Measurements from ENCODE around the gene PHETA1.
"Not testable (repeated sequence)": the region's sequence is repeated elsewhere in the genome, so short reads cannot be mapped to it uniquely, and the experiment has no call there.

PHETA1 gene

DNA sequence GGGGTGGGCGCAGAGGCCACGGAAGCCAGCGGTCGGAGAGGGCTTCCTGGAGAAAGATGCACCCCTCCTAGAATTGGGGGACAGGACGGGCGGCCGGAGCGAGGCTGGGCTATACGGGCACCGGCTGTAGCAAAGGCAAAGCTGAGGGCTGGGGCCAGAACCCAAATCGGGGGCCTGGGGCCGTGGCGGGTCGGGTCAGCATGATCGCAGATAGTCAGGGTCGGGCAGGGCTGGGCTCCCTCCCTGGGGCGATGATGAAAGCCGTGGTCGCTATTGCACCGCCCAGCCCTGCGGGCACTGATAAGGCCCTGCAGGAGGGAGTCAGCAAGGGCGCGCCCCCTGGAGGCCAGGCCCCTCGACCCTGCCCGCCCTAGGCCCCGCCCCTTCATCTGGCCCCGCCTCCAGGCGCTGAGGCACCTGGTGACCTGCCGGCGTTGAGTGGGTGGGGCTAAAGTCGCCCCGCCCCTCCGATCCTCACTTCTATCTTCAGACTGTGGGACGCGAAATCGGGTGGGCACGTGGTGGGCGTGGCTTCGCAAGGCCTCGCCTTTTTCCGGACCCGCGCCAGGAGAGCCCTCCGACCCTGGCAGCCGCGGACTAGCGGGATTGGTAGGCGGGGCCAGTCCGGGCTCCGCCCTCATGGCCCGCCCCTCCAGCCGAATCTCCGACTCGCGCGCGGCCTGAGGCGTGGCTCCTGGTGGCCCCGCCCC, 36.4 kb upstream of the PHETA1 start:
- peak; percentile 99 for DNase-seq

DNA sequence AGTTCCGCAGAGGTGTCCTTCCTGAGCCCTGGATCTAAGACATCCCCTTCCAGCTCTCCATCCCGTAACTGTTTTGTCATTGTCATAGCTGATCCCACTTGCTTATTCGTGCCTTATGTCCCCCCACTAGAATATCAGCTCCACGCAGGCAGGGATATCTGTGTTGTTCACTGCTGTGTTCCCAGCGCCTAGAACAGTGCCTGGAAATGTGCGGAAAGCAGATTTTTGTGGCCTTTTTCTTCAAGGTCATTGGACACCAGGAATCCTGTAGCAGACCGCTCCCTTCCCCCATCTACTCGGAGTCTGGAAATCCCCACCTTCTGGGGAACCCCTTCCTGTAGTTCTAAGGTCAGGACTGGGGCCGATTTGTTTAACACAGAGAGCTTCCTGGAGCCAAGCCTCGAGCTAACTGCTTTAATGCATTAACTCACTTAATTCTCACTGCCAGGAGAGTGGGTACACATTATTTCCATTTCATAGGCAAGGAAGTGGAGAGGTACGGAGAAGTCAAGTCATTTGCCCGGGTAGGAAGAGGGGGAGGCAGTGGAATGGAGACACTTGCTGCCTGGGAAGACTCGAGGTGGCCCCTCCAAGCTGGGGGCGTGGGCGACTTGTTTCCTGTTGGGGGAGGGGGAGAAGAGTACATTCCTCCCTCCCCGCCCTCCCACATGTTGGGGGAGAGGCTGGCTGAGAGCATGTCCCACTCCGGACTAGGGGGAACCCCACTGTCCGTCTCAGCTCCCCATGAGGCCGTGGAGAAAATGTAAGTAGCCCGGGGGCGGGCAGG, 35.7 kb upstream of the PHETA1 start:
- DNase-seq, result peak; percentile 73

DNA sequence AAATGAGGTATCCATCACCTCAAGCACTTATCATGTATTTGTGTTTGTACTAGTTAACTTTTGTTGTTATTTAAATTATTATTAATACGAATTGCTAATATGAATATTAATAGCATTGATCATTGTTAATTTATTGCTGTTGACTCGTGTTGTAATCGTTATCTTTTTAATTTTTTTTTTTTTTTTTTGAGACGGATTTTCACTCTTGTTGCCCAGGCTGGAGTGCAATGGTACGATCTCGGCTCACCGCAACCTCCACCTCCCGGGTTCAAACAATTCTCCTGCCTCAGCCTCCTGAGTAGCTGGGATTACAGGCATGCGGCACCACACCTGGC, 33.6 kb upstream of the PHETA1 start:
- not testable (repeated sequence) for DNase-seq

DNA sequence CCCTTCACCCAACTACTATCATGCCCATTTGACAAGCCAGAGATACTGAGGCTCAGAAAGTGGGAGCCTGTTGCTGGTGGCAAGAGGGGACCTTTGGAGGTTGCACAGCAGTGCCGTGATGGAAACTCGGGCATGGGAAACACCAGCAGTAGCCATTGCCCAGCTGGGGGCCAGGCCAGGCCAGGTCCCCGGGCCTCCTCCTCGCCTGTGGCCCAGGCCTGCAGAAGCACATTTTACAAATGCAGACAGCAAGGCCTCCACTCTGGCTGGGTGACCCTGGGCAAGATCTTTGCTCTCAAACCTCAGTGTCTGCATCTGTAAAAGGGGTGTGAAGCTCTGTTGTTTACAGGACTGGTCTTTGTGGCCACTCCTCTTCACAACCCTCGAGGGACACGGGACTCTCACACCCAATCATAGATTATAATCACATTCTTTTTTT, 32.3 kb upstream of the PHETA1 start:
- no peak for DNase-seq

DNA sequence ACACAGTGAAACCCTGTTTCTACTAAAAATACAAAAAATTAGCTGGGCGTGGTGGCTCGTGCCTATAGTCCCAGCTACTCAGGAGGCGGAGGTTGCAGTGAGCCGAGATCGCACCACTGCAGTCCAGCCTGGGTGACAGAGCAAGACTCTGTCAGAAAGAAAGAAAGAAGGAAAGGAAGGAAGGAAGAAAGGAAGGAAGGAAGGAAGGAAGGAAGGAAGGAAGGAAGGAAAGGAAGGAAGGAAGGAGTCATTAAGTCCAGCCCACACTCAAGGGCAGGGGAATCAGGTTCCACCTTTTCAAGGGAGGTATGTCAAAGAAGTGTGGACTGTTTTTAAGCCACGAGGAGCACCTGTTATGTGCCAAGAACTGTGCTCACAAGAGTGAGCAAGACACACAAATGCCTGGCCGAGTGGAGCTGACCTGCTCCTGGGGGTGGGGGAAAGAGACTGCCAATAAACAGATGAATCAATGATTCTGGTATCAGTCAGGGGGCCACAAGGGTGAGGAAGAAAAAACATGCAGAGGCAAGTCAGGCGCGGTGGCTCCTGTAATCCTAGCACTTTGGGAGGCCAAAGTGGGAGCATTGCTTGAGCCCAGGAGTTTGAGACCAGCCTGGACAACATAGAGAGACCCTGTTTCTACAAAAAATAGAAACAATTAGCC, 31.0 kb upstream of the PHETA1 start:
- DNase-seq, result not testable (repeated sequence)

DNA sequence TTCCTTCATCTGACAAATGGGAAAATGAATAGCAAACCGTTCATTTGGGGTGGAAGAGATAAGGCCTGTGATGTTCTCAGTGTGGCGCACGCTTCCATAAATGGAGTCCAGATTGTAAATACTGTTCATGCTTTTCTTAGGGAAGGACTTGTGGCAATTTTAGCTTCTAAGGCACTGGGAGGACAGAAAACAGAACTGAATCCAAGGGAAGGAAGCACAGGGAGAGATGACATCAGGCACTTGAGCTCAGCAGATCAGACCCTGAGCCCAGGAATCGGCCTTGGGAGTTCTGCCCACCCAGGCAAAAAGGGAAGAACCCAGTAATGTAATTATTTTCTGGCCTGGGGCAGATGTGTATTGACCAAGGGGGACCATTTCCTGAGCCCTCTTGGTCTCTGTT, 29.6 kb upstream of the PHETA1 start:
- no peak for DNase-seq

DNA sequence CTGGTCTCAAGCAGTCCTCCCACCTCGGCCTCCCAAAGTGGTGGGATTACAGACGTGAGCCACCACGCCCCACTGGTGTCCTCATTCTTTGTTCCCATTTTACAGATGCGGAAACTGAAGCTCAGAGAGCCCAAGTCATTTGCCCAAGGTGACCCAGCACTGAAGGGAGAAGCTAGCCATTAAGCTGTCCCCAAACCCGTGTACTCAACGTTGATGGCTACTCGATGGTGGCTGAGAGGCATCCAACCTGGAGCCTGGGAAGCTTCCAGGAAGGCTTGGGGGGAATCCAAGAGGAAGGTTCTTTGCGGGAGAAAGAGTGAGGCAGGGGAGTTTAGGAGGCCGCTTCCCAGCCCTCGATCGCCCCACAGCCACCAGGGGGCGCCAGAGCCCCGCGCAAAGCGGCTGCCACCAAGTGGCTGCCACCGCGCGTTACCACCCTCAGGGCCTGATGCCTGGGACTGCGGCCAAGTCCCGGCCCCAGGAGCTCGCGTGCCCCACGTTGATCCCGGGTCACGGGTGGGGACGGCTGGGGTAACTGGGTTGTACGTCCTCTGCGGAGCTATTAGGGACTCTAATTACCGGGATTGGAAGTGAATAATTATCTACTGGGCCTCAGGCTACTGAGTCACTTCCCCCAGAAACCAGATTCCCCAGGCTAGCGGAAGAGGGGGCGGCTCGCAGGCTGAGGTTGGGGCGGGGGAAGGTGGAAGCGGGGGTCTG, 28.0 kb upstream of the PHETA1 start:
- peak; percentile 88 for DNase-seq

DNA sequence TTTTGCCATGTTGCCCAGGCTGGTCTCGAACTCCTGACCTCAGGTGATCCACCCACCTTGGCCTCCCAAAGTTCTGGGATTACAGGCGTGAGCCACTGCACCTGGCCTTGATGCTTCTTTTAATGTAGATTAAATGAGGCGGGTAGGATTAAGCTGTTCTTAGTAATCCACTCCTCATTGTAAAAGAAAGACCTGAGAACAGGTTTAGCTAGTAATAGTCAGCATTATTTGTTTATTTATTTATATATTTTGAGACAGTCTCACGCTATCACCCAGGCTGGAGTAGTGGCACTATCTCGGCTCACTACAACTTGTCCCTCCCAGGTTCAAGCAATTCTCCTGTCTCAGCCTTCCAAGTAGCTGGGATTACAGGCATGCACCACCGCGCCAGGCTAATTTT, 27.4 kb upstream of the PHETA1 start:
- DNase-seq, result not testable (repeated sequence)

DNA sequence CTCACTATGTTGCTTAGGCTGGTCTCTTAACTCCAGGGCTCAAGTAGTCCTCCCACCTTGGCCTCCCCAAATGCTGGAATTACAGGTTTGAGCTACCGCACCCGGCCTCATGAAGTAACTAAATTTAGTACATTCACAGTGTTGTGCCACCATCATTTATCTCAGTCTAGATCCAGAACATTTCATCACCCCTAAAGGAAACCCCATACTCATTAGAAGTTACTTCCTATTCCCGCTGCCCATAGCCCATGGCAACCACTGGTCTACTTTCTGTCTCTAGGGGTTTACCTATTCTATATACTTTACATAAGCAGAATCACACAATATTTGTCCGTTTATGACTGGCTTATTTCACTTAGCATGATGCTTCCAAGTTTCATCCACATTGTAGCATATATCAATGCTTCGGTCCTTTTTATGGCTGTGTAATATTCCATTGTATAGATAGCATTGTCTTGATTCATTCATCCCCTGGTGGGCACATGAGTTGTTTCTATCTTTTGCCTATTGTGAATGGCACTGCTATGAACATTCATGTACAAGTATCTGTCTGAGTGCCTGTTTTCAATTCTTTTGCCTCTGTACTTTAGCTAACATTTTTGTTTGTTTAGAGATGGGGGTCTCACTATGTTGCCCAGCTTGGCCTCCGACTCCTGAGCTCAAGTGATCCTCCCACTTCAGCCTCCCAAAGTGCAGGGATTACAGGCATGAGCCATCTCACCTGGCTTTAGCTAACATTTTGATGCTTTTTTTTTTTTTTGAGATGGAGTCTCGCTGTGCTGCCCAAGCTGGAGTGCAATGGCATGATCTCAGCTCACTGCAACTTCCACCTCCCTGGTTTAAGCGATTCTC, 26.7 kb upstream of the PHETA1 start:
- DNase-seq, result no peak

DNA sequence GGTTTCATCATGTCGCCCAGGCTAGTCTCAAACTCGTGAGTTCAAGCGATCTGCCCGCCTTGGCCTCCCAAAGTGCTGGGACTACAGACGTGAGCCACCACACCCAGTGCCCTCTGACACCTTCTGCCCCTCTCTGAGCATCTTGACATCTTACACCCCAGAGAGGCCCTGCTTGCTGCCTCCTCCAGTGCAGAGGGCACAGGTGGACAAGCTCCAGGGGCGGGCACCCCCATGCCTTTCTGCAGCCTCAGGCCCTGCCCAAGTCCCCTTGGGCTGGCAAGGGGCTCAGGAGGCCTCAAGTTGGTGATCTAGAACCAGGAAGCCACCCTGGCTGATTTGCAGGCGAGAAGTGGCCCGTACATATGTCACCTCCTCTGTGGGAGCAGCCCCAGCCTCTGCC, 25.6 kb upstream of the PHETA1 start:
- no peak for DNase-seq

DNA sequence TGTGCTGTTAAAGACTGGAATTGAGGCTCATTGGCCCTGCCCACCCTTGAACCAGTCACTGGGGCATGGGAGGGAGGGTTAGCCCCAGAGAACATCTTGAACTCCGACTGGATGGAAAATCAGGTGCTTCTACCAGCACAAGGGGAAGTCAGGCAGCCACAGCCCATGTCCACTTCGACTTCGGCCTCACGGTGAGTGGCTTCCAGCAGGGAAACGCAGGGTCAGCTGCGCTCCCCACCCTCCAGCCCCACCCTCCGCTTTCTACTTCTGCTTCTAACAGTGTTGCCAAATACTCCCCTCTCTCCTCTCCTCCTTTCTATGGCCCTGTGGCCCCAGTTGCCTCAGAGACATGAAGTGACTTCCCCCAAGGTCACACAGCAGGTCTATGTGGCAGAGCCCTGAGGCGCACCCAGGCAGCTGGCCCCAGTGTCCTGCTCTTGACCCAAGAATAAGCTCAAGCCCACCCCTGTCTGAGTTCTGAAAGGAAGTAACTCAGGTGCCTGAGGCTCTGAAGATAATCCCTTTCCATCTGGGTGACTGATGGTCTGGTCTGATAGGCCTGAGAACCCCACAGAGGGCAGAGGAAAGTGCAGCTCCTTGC, 24.9 kb upstream of the PHETA1 start:
- no peak for DNase-seq

DNA sequence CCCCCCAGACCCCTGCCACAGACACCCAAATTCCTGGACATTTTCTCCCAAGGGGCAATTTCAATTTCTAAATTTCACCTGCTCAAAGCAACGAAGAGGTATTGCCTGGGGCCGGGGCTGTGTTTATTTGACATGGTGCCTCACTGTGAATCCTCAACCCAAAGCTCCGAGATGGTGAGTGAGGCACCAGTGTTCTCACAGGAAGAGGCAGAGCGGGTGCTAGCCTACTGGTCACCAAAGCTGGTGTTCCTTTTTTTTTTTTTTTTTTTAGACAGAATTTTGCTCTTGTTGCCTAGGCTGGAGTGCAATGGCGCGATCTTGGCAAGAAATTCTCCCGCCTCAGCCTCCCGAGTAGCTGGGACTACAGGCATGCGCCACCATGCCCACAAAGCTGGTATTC, 22.0 kb upstream of the PHETA1 start:
- DNase-seq, result no peak

DNA sequence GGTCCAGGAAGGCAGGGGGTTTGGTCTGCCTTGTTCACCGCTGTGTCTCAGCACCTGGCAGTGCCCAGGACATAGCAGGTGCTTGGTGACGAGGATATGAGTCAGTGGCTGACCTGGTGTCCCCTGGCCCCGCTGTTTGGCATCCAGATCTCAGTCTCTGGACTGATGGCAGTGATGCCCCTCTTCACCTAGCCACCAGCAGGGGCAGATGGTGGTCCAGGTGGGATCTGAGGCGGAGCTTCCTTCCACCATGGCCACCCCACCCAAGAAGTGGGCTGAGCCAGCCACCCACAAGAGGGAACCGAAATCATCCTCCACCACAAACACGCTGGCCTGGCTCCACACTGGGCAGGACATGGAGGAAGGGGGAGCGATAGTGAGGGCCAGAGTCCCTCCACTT, 20.7 kb upstream of the PHETA1 start:
- no peak for DNase-seq

DNA sequence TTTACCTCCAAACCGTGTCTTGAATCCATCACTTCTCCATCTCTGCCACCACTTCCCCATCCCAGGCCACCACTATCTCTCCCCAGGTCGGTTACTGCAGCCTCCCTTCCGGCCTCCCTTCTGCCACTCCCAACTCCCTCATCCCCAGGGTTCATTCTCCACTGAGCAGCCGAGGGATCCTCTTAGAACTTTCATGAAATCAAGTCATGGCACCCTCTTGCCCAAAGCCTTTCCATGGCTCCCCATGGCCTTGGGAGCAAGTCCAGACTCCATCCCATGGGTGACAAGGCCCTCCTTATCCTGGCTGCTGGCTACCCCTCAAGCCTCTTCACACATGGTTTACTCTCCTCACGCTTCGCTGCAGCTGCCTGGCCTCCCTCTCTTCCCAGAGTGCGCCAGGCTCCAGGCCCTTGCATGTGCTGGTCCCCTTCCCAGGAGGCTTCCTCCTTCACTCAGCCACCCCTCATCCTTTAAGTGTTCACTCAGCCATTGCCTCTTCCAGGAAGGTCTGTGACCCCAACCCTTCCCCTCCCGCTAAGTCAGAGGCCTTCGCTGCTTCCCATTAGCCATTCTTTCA, 18.9 kb upstream of the PHETA1 start:
- no peak for DNase-seq

DNA sequence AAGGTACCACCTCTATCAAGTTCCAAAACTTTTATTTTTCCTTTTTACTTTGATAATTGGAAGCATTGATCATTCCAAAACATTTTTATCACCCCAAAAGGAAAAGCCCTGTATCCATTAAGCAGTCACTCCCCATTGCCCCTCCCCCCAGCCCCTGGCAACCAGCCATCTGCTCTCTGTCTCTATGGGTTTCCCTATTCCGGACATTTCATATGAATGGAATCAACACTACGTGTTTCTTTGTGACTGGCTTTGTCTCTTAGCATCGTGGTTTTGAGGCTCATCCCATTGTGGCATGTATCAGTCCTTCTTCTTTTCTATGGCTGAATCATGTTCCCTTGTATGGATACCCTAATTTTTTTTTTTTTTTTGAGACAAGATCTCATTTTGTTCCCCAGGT, 18.0 kb upstream of the PHETA1 start:
- DNase-seq, result no peak

DNA sequence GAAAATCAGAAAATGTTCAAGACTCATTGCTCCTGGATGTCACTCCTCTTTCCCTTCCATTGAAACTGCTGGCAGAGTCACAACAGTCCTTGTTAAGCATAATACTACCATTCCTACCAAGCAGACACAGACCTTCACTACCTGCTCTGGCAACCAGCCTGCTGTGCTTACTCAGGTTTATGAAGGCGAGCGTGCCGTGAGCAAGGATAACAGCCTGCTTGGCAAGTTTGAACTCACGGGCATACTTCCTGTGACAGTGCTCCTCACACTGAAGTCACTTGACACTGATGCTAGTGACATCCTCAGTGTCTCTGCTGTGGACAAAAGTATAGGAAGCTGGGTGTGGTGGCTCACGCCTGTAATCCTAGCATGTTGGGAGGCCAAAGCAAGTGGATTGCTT, 15.7 kb upstream of the PHETA1 start:
- no peak for DNase-seq

DNA sequence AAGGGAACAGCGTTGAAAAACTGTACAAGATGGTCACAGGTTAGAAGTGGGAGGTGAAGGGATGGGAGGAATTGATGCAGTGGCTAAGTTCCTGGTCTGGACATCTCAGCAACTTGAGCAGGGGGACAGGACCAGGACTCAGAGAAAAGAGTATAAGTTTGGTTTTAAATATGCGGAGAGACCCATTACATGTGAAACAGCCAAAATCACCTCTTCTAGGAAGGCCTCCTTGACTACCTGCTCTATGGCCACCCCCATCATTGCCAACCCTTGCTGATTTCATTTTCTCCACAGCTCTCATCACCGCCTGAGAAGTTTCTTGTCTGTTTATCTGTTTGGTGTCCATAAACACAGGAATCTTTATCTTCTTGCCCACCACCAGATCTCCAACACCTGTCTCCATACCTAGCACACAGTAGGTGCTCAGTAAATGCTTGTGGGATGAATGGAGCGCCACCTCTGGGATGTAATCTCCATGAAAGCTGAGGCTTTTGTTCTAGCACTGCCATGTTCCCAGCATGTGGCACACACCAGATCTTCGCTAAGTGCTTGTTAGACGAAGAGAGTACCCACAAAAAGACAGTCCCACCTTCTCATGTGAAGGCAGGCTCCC, 11.2 kb upstream of the PHETA1 start:
- DNase-seq, result no peak

DNA sequence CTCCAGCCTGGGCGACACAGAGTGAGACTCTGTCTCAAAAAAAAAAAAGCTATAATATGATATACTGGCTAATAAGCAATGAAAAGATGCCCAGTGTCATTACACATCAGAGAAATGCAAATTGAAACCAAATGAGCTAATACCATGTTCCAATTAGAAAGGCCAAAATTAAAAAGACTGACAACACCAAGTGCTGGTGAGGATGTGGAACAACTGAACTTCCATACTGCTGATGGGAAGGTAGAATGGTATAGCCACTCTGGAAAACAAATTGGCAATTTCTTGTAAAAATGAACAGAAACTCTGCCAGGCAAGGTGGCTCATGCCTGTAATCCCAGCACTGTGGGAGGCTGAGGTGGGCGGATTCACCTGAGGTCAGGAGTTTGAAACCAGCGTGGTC, 8.5 kb upstream of the PHETA1 start:
- DNase-seq, result no peak

DNA sequence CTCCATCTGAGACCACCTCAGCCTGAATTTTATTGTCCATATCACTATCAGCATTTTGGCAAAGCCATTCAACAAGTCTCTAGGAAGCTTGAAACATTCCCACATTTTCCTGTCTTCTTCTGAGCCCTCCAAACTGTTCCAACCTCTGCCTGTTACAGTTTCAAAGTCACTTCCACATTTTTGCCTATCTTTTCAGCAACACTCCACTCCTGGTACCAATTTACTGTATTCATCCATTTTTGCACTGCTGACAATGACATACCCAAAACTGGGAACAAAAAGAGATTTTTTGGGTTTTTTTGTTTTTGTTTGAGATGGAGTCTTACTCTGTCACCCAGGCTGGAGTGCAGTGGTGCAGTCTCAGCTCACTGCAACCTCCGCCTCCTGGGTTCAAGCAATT, 4.3 kb upstream of the PHETA1 start:
- DNase-seq, result not testable (repeated sequence)

DNA sequence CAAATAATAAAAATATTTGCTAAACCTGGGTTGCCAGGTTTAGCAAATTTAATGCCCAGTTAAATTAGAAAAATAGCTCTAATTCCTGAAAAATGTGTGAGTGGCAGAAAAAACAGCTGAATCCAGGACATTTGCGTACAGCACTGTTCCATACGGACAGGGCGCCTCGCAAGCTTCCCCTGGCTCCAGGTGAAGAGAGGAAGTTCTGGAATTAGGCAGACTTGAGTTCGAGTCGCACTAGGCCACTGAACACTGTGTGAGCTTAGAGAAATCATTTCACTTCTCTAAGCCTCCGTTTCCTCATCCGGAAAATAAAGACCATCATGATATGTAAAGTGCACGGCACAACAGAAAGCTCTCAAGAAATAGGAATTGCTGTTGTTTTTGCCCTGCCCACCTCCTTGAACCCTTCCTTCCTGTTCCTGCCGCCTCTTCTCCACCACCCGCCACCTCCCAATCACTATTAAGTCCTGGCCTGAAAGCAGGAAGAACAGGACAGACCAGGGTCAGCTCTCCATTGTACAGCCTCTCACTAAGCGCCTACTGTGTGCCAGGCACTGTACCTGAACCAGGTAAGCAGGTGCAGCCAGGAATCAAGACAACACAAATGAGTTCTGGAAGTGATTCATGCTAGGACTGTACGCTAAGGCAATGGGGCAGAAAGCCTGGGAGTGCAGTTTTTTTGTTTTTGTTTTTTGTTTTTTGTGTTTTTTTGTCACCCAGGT, 763 bp upstream of the PHETA1 start:
- DNase-seq, result no peak

Data from CD4-positive, alpha-beta T cell treated with Interleukin-12 subunit alpha and Interleukin-12 subunit beta, for 1 hour (primary cell).